ENCODE results near the gene ARHGEF39. TPM values are rescaled to one million over a fixed set of nuclear protein-coding genes. Genes with fewer than 3 reads are reported as not detected.

ARHGEF39 gene
- total RNA-seq, 1 donor from 2014 or later, result 0.45 TPM

DNA sequence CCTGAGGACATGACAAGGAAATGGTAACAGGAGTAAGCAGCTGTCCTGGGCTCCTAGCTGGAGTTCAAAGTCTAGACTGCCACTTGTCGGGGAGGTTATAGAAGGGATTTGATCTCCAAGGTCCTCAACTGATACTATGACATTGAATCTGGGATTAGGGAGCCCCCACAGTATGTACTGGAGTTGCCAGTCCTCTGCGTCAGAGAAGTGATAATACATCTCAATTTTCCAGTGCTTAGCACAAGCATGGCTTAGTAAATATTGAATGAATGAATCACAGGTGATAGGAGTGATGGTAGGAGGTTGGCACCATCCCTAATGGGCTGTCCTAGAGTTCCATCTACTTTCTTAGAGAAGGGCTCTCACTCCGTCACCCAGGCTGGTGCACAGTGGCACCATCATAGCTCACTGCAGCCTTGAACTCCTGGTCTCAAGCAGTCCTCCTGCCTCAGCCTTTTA is 31.0 kb upstream of the ARHGEF39 start:
- intact Hi-C loops (cut with micrococcal nuclease), result no loop called here
- DNase-seq, result no peak
- ATAC-seq, result peak; percentile 1

DNA sequence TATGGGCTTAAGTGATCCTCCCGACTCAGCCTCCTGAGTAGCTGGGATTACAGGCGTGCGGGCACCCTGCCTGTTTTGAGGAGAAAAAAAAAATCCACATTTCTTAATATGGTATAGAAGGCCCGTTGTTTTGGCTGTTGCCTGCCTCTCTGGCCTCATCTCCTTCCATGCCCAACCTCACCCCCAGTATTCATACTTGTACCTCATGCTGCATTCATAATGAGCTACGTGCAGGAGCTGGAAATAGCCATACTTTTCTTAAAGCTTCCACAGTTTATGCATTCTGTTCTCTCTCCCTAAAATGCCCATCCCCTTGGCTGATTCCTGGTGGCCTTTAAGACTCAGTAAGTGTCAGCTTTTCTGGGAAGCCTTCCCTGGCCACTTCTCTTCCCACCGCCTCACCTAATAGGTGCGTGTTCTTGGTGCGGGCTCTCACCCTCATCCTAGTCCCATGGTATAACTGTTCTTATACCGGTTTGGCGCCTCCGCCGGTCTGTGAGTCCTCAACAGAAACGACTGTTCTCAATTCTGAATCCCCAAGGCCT is 26.8 kb upstream of the ARHGEF39 start:
- intact Hi-C loops (cut with micrococcal nuclease), result no loop called here
- no peak for ATAC-seq
- no peak for DNase-seq

DNA sequence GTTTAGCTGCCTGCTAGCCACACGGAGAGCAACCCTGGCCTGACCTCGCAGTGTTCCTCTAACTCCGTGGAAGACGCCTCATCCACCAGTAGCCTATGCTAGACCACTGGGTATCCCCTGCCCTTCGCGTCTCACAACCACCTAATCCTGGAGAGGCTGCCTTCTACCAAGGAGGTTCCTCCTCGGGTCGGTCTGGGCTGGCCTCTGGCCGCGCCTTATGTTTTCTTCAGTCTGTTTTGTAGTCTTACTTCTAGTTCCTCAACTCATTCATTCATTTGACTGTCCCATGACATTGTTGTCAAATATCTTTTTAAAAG is 26.3 kb upstream of the ARHGEF39 start:
- ATAC-seq (no peak), DNase-seq (no peak)
- intact Hi-C loops (cut with micrococcal nuclease), result no loop called here

- DNase-seq (peak; percentile 90), ATAC-seq (peak; percentile 68)
- intact Hi-C loops (cut with micrococcal nuclease), result no loop called here
Measured at GRCh38 chr9:35690614-35691333, 25.8 kb upstream of the ARHGEF39 start.

GRCh38 chr9:35690294-35690613 is 25.3 kb upstream of the ARHGEF39 start:
- intact Hi-C loops (cut with micrococcal nuclease), result no loop called here
- no peak for ATAC-seq
- no peak for DNase-seq

DNA sequence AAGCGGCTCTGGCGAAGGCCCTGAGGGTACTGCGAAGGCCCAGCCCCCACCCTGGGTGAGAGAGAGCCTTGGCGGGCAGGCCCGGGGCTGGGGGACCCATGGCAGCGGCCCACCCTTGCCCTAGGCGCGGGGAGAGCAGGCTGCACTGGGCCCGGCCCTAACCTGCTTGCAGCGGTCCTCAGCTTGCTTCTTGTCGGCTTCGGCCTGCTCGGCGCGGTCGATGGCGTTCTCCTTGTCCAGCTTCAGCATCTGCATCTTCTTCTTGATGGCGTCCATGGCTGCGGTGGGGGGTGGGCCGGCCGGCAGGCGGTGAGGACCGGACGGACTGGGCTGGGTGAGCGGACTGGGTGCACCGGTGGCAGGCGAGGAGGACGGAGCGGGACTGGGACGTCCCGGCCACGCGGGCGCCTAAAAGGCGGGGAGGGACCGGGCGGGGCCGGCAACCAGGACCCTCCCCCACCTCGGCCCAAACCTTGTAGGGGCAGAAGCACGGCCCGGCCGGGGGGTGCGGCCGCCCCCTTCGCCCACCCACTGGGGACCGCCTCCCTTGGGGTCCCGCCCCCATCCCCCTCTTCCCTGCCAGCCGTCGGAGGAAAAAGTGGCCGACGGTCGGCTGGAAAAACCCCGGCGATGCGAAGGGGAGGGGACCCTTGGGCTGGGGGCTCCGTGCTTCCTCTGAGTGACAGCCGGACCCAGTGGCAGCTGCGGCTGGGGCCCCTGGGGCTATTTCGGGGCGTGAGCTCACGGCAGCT is 24.7 kb upstream of the ARHGEF39 start, which contains the start of gene TPM2:
TPM2 (minus strand) TSS at position 384 of the 752 bp plus-strand sequence; CDS start at position 276, 108 bp downstream.
- intact Hi-C loops (cut with micrococcal nuclease), result no loop called here
- peak; percentile 91 for DNase-seq
- ATAC-seq, result peak; percentile 78

DNA sequence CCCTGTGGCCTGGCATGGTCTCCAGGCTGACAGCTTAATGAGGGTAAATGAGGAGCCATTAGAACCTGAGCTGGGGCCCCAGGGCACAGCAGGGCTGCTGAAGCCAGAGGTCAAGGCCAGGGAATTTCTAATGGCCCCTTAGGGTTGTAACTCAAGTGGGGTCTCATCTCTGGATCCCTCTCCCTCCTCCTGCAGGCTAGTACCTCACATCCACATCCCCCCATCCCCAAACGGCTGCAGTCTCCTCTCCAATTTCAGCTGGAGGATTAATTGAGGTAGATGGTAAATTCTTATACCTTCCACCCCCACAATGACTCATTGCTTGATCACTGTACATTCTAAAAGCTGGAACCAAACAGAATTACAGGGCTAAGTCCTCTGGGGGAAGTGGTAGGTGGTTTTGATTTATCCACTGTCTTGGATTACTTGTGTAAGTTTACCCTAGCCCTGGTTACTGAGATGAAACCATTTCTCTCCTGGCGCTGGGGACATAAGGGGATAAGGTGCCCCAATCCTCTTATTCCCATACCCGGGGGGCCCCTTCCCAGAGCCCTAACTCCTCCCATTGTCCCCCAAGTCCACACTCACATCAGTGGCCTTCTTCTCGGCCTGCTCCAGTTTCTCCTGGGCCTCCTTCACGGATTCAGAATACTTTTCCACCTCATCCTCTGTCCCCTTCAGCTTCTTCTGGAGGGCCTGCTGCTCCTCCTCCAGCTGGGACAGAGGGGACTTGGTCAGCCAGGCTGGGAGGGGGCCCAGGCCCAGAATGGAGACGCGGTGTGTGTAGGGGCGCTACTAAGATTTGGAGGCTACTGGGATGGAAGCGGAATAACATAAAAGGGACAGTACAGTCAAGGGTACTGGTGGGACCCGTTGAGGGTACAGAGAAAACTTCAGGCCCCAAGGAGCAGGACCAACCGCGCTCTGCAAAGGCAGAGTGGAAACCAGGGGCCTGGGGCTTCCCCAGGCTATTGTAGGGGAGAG is 23.9 kb upstream of the ARHGEF39 start:
- no peak for ATAC-seq
- DNase-seq, result no peak
- intact Hi-C loops (cut with micrococcal nuclease), result no loop called here

DNA sequence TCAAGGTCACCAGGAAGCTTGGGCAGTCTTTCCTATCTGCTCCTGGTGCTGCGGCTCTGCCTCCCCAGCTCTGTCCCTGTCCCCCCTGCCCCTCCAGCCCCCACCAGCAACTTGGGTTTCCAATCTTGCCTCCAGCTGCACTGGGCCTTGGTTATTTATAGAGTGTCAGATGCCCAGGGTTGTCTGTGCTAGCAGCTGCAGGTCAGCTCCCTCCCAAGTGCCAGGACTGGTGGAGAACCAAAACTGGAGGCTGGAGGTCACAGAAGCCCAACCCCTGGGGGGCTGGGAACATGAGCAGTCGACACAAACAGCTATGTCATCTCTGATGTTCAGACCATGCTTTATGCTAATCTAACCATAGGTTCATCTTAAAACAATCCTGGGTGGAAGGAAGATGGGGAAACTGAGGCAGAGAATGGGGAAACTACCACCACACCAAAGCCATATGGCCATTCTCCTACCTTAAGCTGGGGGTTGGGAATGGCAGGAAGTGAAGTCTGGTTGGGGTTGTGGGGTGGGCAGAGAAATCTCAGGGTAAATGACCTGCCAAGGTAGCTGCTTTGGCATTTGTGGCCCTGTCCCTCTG is 23.1 kb upstream of the ARHGEF39 start:
- intact Hi-C loops (cut with micrococcal nuclease), result no loop called here
- ATAC-seq (peak; percentile 15), DNase-seq (peak; percentile 59)

GRCh38 chr9:35687306-35687705 is 22.3 kb upstream of the ARHGEF39 start:
- no peak for ATAC-seq

DNA sequence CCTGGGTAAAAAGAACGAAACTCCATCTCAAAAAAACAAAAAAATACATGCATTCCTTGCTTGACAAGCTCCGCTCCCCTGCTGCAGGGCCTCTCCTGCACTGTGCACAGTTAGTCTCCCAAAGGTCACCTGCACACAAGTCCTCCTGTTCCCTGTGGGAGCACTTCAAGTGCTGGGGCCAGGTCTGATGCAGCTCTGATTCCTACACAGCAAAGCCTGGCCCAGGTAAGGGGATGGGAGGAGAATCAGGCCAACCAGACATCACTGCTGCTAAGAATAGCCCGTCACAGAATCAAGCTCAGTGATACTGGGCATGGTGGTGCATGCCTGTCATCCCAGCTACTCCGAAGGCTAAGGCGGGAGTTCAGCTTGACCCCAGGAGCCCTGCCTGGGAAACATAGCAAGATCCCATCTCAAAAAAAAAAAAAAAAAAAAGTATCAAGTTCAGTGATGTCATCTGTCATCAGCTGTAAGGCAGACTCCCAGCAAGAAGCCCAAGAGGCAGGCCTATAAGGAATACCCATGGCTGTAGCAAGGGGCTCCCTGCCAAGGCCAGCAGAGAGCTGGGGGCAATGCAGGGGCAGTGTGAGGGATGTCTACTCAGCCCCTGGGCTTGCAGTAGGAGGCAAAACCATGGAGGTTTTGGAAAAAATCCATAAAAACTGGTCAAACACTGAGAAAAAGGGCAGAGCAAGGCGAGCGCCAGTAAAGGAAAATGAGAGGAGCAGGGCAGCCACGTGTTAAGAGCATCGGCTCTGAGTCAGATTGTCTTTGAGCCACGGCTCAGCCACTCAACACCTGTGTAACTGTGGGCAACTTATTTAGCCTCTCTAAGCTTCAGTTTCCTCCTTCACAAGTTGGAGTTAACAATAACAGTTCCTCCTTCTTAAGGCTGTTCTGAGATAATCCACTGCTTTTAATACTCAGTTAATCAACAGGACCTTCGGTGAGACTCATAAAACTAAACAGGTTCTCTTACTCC is 21.5 kb upstream of the ARHGEF39 start:
- peak; percentile 42 for ATAC-seq

More at GRCh38 chr9:35687306-35687705, 22.3 kb upstream of the ARHGEF39 start:
- intact Hi-C loops (cut with micrococcal nuclease), result no loop called here
- DNase-seq, result no peak

GRCh38 chr9:35685506-35685905 is 20.5 kb upstream of the ARHGEF39 start:
- no peak for ATAC-seq
- intact Hi-C loops (cut with micrococcal nuclease), result no loop called here
- peak; percentile 51 for DNase-seq

More for the DNA sequence above, 21.5 kb upstream of the ARHGEF39 start:
- intact Hi-C loops (cut with micrococcal nuclease), result no loop called here
- peak; percentile 46 for DNase-seq

DNA sequence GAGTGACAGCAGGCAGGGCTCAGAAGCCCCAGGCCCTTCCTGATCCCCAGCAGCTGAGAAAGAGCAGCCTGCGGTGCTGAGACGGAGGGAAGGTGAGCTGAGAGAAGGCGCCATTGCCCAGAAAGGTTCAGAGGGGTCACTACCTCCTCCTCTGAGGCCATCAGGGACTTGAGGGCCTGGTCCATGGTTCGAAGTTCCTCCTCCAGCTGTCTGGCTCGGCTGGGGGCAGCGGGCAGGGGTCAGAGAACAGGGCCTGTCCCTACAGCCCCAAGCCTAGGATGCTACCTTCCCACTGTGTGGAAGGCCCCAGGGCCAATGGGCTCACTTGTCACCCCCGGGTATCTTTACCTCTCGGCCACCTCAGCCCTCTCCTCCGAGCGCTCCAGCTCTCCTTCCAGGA is 19.9 kb upstream of the ARHGEF39 start:
- no peak for DNase-seq
- ATAC-seq, result no peak
- intact Hi-C loops (cut with micrococcal nuclease), result no loop called here

- ATAC-seq (no peak), DNase-seq (no peak)
- intact Hi-C loops (cut with micrococcal nuclease), result no loop called here
Measured at GRCh38 chr9:35683323-35683722, 18.3 kb upstream of the ARHGEF39 start.

DNA sequence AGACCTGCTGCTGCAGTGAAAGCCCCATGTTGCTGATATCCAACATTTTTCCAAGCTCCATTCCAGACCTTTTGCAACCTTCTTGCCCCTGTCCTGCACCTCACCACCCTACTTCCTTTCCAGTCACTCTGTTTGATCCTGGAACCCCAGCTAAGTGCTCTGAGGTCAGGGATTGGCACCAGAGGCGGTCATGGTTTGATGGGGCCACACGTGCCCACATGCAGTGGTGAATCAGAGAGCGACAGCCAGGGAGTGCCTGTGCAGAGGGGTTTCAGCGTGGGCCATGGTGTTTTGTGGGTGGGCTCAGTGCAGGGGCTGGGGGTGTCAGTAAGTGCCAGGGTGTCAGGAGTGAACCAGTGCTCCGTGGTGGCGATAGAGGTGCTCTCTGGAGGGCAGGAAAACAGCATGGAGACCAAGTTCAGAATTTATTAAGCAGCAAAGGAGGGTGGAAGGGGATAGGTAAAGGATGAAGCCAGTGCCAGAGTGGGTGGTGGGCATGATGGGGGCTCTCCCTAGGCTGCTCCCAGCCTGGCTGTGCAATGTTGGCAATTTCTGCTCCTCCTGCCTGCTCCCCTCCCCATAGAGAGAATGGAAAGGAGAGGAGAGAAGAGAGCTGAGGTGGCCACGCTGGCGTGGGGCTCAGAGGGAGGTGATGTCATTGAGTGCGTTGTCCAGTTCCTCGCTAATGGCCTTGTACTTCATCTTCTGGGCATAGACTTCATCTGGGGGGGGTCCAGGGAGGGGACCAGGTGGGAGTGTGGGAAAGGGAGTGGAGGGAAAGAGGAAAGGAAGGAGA is 17.7 kb upstream of the ARHGEF39 start:
- DNase-seq (no peak), ATAC-seq (no peak)

GRCh38 chr9:35682051-35682450 is 17.1 kb upstream of the ARHGEF39 start:
- ATAC-seq (no peak), DNase-seq (no peak)
- intact Hi-C loops (cut with micrococcal nuclease), result no loop called here

More for the DNA sequence above, 17.7 kb upstream of the ARHGEF39 start:
- intact Hi-C loops (cut with micrococcal nuclease), result no loop called here

DNA sequence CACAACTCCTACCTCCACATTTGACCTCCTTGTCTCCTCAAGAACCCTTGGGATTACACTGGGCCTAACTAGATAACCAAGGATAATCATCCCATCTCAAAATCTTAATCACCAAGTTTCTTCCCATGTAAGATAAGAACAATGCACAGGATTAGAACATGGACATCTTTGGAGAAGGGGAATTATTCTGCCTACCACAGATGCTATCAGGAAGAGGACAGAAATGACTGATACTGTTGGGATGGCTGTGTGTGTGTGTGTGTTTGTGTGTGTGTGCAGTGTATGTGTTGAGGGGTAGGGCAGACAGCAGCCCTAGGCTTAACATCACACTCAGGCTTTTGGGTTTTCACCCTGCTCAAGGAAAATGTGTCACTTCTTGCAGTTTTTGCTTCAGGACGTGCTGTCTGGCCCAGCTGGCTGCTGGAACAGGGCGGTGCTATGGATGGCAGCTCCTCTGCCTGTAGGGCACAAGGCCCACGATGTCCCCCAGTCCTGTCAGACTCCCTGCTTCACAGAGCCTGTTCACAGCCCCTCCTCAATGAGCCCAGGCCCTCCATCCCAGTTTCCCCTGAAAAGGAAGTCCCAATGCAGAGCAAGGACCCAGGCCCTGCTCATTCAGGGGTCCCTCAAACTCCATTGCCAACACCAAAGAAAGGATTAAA is 16.5 kb upstream of the ARHGEF39 start:
- no peak for ATAC-seq
- intact Hi-C loops (cut with micrococcal nuclease), result no loop called here
- no peak for DNase-seq
